H1 (cell line): ENCODE measurements around the gene MAN1C1. TPM values are rescaled to one million over a fixed set of nuclear protein-coding genes. Genes with fewer than 3 reads are reported as not detected.

Source experiments
- USF2 ChIP-seq: IDR thresholded peaks from 2 replicates; pipeline ENCODE4 v1.6.1; 2011; ENCODE audit warnings: low read length, improper control_type of control experiment
- polyA plus RNA-seq, 7 experiments: library from polyadenylated mRNA; depleted of rRNA in 3 of 7; stranded (reverse) in 5 of 7; unstranded in 2 of 7; fragments of >200 nt in 5 of 7; fragments of 200-250 nt in 2 of 7; gene quantifications; 1 replicate in 5 of 7; 2 replicates in 1 of 7; 4 replicates in 1 of 7; pipeline versions ENCODE4 v1.2.1 to v1.2.3, GENCODE V29; 2011 to 2013; ENCODE audit warnings: missing spikeins in 2 of 7, mixed read lengths in 2 of 7
- total RNA-seq: library from RNA; stranded (reverse); fragmentation: NEBNext Ultra II Directional; extraction: Animal tissue kit (Norgen Biotek cat#: 25700); gene quantifications from 2 replicates; pipeline ENCODE4 v1.2.1, GENCODE V29; 2021

MAN1C1 gene
- total and polyA plus RNA-seq, 2 of the 8 experiments (the other 6 are each of a cell fraction or from before 2014, with no cell fraction given) = 7.8 to 15.2 TPM

- TF ChIP-seq USF2 = no peak
Measured at GRCh38 chr1:25811384-25812082, 194.9 kb downstream of the MAN1C1 start (continued).
